ENCODE results near the gene NOTCH2. TPM values are rescaled to one million over a fixed set of nuclear protein-coding genes. Genes with fewer than 3 reads are reported as not detected.

NOTCH2 gene
- total and polyA plus RNA-seq, 10 of the 15 experiments (the other 5 are each of a cell fraction or from before 2014, with no cell fraction given) = 0.02 to 2.0 (median 0.62) TPM; not detected in 1

GRCh38 chr1:119954476-119955422, 114.7 kb downstream of the NOTCH2 start:
- intact Hi-C loops (cut with micrococcal nuclease; ENCODE audit: unreplicated experiment) = no loop called here
- DNase-seq (ENCODE audit: low read depth, low spot score) (no peak), FAIRE-seq (no peak), ATAC-seq (peak; percentile 47; the same call in 2 of the 3 replicates)
- TF ChIP-seq HDAC2 (IDR thresholded peaks at IDR 0.05) (no peak), NR2F1 (conservative IDR thresholded peaks at IDR 0.05) (no peak), BACH1 (IDR thresholded peaks at IDR 0.05; ENCODE audit: borderline replicate concordance) (no peak), NBN (IDR thresholded peaks at IDR 0.05) (no peak), HCFC1 (IDR thresholded peaks at IDR 0.05; ENCODE audit: low read length) (no peak), CHD1 (IDR thresholded peaks at IDR 0.05; ENCODE audit: low read depth, low read length) (no peak), IKZF1 (conservative IDR thresholded peaks at IDR 0.05) (no peak), ZBTB40 (IDR thresholded peaks at IDR 0.05; ENCODE audit: borderline replicate concordance) (no peak), REST (IDR thresholded peaks at IDR 0.05; ENCODE audit: low read depth, low read length) (no peak), TCF7 (IDR thresholded peaks at IDR 0.05; ENCODE audit: borderline replicate concordance) (no peak), RUNX3 (IDR thresholded peaks at IDR 0.05; ENCODE audit: low read length) (no peak), CBX3 (IDR thresholded peaks at IDR 0.05; ENCODE audit: borderline replicate concordance, low read depth) (no peak), PAX5 (IDR thresholded peaks at IDR 0.05; ENCODE audit: borderline replicate concordance, low read depth, low read length) (no peak), SUZ12 (IDR thresholded peaks at IDR 0.05; ENCODE audit: unreplicated experiment) (no peak)
- ChIA-PET RAD21 (ENCODE audit: unreplicated experiment) (no interaction called here), CTCF (interaction anchor here (1.4 kb wide), 1 partner anchor 12 kb away, joined by 4 read pairs; no protein-coding TSS in a partner anchor), POLR2A (no interaction called here), SMC1A (ENCODE audit: uncharacterized antibody, unreplicated experiment) (interaction anchor here (1.2 kb wide), 1 partner anchor 10 kb away, joined by 5 read pairs; no protein-coding TSS in a partner anchor)
- Histone ChIP-seq H3K36me3 (ENCODE audit: control insufficient read depth in 2 of 2, insufficient read depth in 2 of 2, low read length in 1 of 2) (no peaks in the 10 kb centered on the region), H3K4me1 (ENCODE audit: control insufficient read depth, insufficient read depth, low read length) (no peaks in the 10 kb centered on the region; the same call in 1 of the 2 replicates), H3K27me3 (replicated peaks in 1 of 2; ENCODE audit: control insufficient read depth in 2 of 2, insufficient read depth in 2 of 2, low read length in 1 of 2) (no peaks in the 10 kb centered on the region), H3K9ac (ENCODE audit: control insufficient read depth, insufficient read depth, low read length) (no peak overlapping the region), H2AFZ (ENCODE audit: control insufficient read depth, low read depth, low read length) (no peak overlapping the region), H3K79me2 (ENCODE audit: control insufficient read depth, insufficient read depth, low read length) (no peaks in the 10 kb centered on the region), H4K20me1 (ENCODE audit: control insufficient read depth, insufficient read depth) (no peaks in the 10 kb centered on the region), H3K4me2 (ENCODE audit: control insufficient read depth, insufficient read depth) (no peak overlapping the region), H3K9me3 (replicated peaks; ENCODE audit: control insufficient read depth, insufficient read depth, low read length) (no peaks in the 10 kb centered on the region), H3K27ac (ENCODE audit: control insufficient read depth, insufficient read depth) (no peak overlapping the region), H3K4me3 (no peak overlapping the region)
- 58% methylated on average over 9 of the region's 9 CpGs for WGBS (ENCODE audit: insufficient coverage, insufficient replicate concordance, low lambda C conversion rate, missing lambda C conversion rate)
- in situ Hi-C loops (cut with MboI) = no loop called here
- no TSS peak for BruUV-seq (replicated peaks)

Measured in GM12878 (cell line).